PFSK-1 (cell line): Measurements from ENCODE around the gene KCTD3.

Experiments used
- FOXP2 ChIP-seq: optimal IDR thresholded peaks from 2 replicates; pipeline ENCODE3; 2011; ENCODE audit warnings: borderline replicate concordance, control low read depth, inconsistent platforms; ENCODE audit not compliant: insufficient read depth; ENCODE audit errors: extremely low read length, extremely low read depth
- POLR2AphosphoS5 ChIP-seq: IDR thresholded peaks from 2 replicates; pipeline ENCODE4 v1.6.1; 2012; ENCODE audit warnings: low read depth, mild to moderate bottlenecking, control low read depth, low read length, moderate library complexity
- SIN3A ChIP-seq: IDR thresholded peaks from 2 replicates; pipeline ENCODE4 v1.6.1; 2012; ENCODE audit warnings: mild to moderate bottlenecking, low read length, moderate library complexity, borderline replicate concordance; ENCODE audit not compliant: insufficient read depth
- TAF1 ChIP-seq: IDR thresholded peaks from 2 replicates; pipeline ENCODE4 v1.6.1; 2012; ENCODE audit warnings: low read length, control low read depth, borderline replicate concordance; ENCODE audit not compliant: insufficient read depth
- TF ChIP-seq, protein P1 (sequence below), 2 experiments: IDR thresholded peaks; 2 replicates each; pipeline versions ENCODE4 v1.6.1 to v1.8.0; 2011 to 2012; ENCODE audit warnings: low read depth in 2 of 2, low read length in 2 of 2, control low read depth in 1 of 2, inconsistent platforms in 1 of 2, mild to moderate bottlenecking in 1 of 2, moderate library complexity in 1 of 2; ENCODE audit not compliant: insufficient read depth in 1 of 2

The KCTD3 gene

GRCh38 chr1:215640429-215641148 lies 73.5 kb downstream of the KCTD3 start:
- TF ChIP-seq TAF1 (no peak), POLR2AphosphoS5 (no peak), SIN3A (no peak), FOXP2 (no peak)
- TF ChIP-seq, protein P1, sequence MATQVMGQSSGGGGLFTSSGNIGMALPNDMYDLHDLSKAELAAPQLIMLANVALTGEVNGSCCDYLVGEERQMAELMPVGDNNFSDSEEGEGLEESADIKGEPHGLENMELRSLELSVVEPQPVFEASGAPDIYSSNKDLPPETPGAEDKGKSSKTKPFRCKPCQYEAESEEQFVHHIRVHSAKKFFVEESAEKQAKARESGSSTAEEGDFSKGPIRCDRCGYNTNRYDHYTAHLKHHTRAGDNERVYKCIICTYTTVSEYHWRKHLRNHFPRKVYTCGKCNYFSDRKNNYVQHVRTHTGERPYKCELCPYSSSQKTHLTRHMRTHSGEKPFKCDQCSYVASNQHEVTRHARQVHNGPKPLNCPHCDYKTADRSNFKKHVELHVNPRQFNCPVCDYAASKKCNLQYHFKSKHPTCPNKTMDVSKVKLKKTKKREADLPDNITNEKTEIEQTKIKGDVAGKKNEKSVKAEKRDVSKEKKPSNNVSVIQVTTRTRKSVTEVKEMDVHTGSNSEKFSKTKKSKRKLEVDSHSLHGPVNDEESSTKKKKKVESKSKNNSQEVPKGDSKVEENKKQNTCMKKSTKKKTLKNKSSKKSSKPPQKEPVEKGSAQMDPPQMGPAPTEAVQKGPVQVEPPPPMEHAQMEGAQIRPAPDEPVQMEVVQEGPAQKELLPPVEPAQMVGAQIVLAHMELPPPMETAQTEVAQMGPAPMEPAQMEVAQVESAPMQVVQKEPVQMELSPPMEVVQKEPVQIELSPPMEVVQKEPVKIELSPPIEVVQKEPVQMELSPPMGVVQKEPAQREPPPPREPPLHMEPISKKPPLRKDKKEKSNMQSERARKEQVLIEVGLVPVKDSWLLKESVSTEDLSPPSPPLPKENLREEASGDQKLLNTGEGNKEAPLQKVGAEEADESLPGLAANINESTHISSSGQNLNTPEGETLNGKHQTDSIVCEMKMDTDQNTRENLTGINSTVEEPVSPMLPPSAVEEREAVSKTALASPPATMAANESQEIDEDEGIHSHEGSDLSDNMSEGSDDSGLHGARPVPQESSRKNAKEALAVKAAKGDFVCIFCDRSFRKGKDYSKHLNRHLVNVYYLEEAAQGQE (IDR thresholded peaks at IDR 0.05; ENCODE audit: insufficient read depth in 1 of 2, low read depth in 2 of 2, low read length in 2 of 2): no peak

- no peak for TF ChIP-seq SIN3A
- no peak for TF ChIP-seq POLR2AphosphoS5
- TF ChIP-seq, protein P1 (IDR thresholded peaks at IDR 0.05; ENCODE audit: insufficient read depth in 1 of 2, low read depth in 2 of 2, low read length in 2 of 2): no peak
- no peak for TF ChIP-seq FOXP2
- no peak for TF ChIP-seq TAF1
Measured at GRCh38 chr1:215643592-215644321, 76.7 kb downstream of the KCTD3 start.

DNA sequence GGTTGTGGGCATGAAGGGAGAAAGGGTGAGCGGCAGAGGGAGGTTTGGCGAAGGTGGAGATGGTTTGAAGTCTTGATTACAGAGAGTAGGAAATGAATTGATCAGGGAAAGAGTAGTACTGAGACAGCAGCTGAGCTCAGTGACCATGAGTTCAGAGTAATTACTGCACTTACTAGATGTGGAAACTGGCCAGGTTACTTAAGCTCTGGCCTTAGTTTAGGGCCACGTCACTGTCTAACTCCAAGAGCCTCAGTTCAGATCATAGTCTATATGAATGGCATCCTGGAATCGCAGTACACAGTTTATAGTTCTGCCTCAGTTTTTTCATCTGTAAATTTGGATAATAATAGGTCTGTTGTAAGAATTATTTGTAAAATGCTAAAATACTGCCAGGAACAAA lies 78.1 kb downstream of the KCTD3 start:
- TF ChIP-seq SIN3A (no peak), FOXP2 (no peak), TAF1 (no peak)
- TF ChIP-seq, protein P1 (IDR thresholded peaks at IDR 0.05; ENCODE audit: insufficient read depth in 1 of 2, low read depth in 2 of 2, low read length in 2 of 2): no peak

DNA sequence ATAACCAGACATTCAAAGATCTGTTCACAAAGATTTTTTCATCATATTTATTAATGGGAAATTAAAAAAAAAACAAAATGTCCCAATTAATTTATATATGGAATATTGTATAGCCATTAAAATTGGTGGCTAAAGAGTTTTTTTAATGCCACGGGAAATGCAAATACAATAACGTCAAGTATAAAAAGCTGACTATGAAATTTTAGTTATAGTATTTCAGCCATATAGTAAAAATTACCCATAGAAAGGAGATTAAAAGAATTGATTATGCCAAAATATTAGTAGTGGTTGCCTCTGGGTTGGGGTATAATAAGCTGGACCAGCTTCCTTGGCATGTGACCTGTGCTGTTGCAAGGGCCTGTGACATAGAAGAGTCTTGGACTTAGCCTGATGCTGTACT lies 78.8 kb downstream of the KCTD3 start:
- TF ChIP-seq POLR2AphosphoS5: no peak
- TF ChIP-seq FOXP2: no peak

GRCh38 chr1:215647738-215648137 lies 80.6 kb downstream of the KCTD3 start:
- TF ChIP-seq SIN3A (no peak), POLR2AphosphoS5 (no peak), FOXP2 (no peak), TAF1 (no peak)
- TF ChIP-seq, protein P1 (IDR thresholded peaks at IDR 0.05; ENCODE audit: insufficient read depth in 1 of 2, low read depth in 2 of 2, low read length in 2 of 2): no peak
